ENCODE results near the gene LY9. TPM values are rescaled to one million over a fixed set of nuclear protein-coding genes. Genes with fewer than 3 reads are reported as not detected.

The LY9 gene
- total RNA-seq, 1 experiment from 2014 or later, result not detected

DNA sequence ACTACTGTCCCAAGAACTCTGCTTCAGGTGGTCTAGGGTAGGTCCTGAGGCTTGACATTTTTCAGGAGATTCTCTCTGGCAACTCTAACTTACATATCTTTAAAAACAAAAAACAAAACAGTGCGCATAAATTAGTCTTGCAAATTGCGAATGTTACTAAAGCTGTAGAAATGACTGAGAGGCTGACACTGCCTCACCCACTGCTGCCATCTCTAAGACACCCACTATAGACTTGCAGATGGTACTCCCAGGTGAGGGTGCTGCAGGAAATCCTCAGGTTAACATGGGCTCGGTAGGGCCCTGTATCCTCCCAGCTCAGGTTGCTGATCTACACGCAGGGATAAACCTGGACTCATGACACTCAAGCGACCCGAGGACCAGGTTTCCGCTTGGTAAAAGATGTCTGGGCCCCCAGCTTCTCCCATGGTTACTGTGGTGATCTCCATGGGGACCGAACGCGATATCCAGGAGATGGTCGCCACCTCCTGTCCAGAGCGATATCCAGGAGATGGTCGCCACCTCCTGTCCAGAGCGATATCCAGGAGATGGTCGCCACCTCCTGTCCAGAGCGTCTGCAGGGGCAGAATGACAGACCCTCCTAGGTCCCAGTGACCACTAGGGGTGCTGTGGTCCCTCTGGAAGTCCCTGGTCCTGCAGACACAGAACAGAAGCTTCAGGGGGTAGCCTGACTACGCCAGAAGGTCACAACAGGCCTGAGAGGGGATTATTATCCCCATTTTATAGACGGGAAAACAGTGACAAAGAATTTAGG, 16.2 kb upstream of the LY9 start:
- no peaks in the 10 kb centered on the region for H3K27me3 Mint-ChIP-seq (ENCODE audit: low read depth)

More for the DNA sequence above, 16.2 kb upstream of the LY9 start:
- no peaks in the 10 kb centered on the region for H4K20me1 ChIP-seq (ENCODE audit: control insufficient read depth, insufficient read depth, insufficient read length)
- peak; percentile 84 for TF ChIP-seq CTCF (conservative IDR thresholded peaks at IDR 0.05)
- no peak overlapping the region for H2AK5ac ChIP-seq (ENCODE audit: insufficient read length, low read length)
- no peaks in the 10 kb centered on the region for H3K4me1 ChIP-seq (ENCODE audit: insufficient read depth, low read length)
- H4K5ac ChIP-seq (ENCODE audit: insufficient read length, low read depth, low read length), result no peak overlapping the region
- H3K9ac ChIP-seq (ENCODE audit: extremely low read depth, insufficient read length, low read length), result no peak overlapping the region
- H3K14ac ChIP-seq (ENCODE audit: insufficient read depth, low read length), result no peak overlapping the region
- no peak overlapping the region for H2BK20ac ChIP-seq (ENCODE audit: low read depth, low read length, poor library complexity, severe bottlenecking)
- no peak overlapping the region for H3K23ac ChIP-seq (ENCODE audit: insufficient read length, low read depth, low read length)
- no peaks in the 10 kb centered on the region for H3K27me3 ChIP-seq (ENCODE audit: insufficient read depth, low read length)
- no peak overlapping the region for H3K4ac ChIP-seq (ENCODE audit: low read depth, low read length)
- H4K8ac ChIP-seq (replicated peaks; ENCODE audit: insufficient read length, low read depth, low read length), result no peak overlapping the region
- H3K36me3 Mint-ChIP-seq (ENCODE audit: insufficient read depth in 1 of 3, low read depth in 3 of 3), result peaks cover 1 to 11% (median 7%) of the 10 kb centered on the region in 3 experiments; a peak in 5 of 7 replicates
- H3K18ac ChIP-seq (ENCODE audit: insufficient read length, low read depth, low read length), result no peak overlapping the region
- H3K4me3 Mint-ChIP-seq, result no peak overlapping the region
- DNase-seq, result peak; percentile 82
- no peaks in the 10 kb centered on the region for H3K9me3 ChIP-seq (ENCODE audit: control insufficient read depth, low read depth, low read length)
- peaks cover 11 to 13% of the 10 kb centered on the region in 2 experiments for H3K9me3 Mint-ChIP-seq
- H2BK15ac ChIP-seq (ENCODE audit: low read depth, low read length), result no peak overlapping the region
- no peak overlapping the region for H3K27ac ChIP-seq (ENCODE audit: insufficient read length, low read depth, low read length)
- peaks cover 7 to 12% of the 10 kb centered on the region in 2 experiments; a peak in 3 of 4 replicates for H3K4me1 Mint-ChIP-seq
- H3K79me1 ChIP-seq (ENCODE audit: insufficient read depth, low read depth, low read length, poor library complexity, severe bottlenecking), result no peaks in the 10 kb centered on the region
- peak overlapping the region in 1 of 3 experiments; percentile 77; a peak in 1 of 7 replicates for H3K27ac Mint-ChIP-seq
- H3K23me2 ChIP-seq (ENCODE audit: insufficient read length, low read depth, low read length, poor library complexity, severe bottlenecking), result no peaks in the 10 kb centered on the region
- H2BK120ac ChIP-seq (ENCODE audit: low read depth, low read length, poor library complexity, severe bottlenecking), result no peak overlapping the region
- WGBS (ENCODE audit: extremely low coverage, insufficient read length, low lambda C conversion rate), result no CpG with 5 or more reads among the region's 18 CpGs
- no peaks in the 10 kb centered on the region for H3K79me2 ChIP-seq (ENCODE audit: insufficient read depth, low read length)
- no peak overlapping the region for H2BK12ac ChIP-seq (ENCODE audit: insufficient read length, low read depth, low read length)
- H4K91ac ChIP-seq (ENCODE audit: insufficient read length, low read depth, low read length), result no peak overlapping the region
- H2AFZ ChIP-seq (ENCODE audit: low read length), result no peak overlapping the region
- no peak overlapping the region for H3K56ac ChIP-seq (ENCODE audit: insufficient read length, low read depth, low read length)
- no peak overlapping the region for H3K4me2 ChIP-seq (ENCODE audit: insufficient read depth, insufficient read length, low read length)
- no peak overlapping the region for H2BK5ac ChIP-seq (ENCODE audit: insufficient read length, low read length)
- no peak overlapping the region for H3T11ph ChIP-seq (ENCODE audit: low read length)
